Astrocyte (in vitro differentiated cells and primary cell): ENCODE data around the gene KIR2DL3. TPM values are rescaled to one million over a fixed set of nuclear protein-coding genes. Genes with fewer than 3 reads are reported as not detected.
"Not testable (repeated sequence)": the region's sequence is repeated elsewhere in the genome, so short reads cannot be mapped to it uniquely, and the experiment has no call there.

Source experiments
- DNase-seq: peaks from one replicate; pipeline ENCODE4 v3.0.0-alpha.2; 2010; ENCODE audit warnings: low read depth
- FAIRE-seq: peaks from 2 replicates; lab custom pipeline; 2011; peaks lifted over from hg19 to GRCh38; lab: Jason Lieb, UNC
- H2AFZ ChIP-seq: 2 replicates; pipeline ENCODE4 v1.6.0; 2012; ENCODE audit warnings: low read depth, low read length, inconsistent platforms
- H3K27ac ChIP-seq: 2 replicates; pipeline ENCODE4 v1.5.1; 2011; ENCODE audit warnings: low read depth, low read length, inconsistent platforms
- H3K27me3 ChIP-seq: 2 replicates; pipeline ENCODE4 v1.6.0; 2011; ENCODE audit warnings: low read length, inconsistent platforms; ENCODE audit not compliant: insufficient read depth
- H3K36me3 ChIP-seq: 2 replicates; pipeline ENCODE4 v1.5.1; 2011; ENCODE audit warnings: low read length, inconsistent platforms; ENCODE audit not compliant: insufficient read depth
- H3K4me1 ChIP-seq: 2 replicates; pipeline ENCODE4 v1.5.1; 2011; ENCODE audit warnings: low read length, inconsistent platforms; ENCODE audit not compliant: insufficient read depth
- H3K4me2 ChIP-seq: 2 replicates; pipeline ENCODE4 v1.6.0; 2012; ENCODE audit warnings: low read length, inconsistent platforms
- H3K4me3 ChIP-seq: 2 replicates; pipeline ENCODE4 v1.5.1; 2011; ENCODE audit warnings: low read depth, mild to moderate bottlenecking, low read length, inconsistent platforms; ENCODE audit not compliant: insufficient read depth
- H3K79me2 ChIP-seq: 2 replicates; pipeline ENCODE4 v1.6.0; 2012; ENCODE audit warnings: mild to moderate bottlenecking, low read length, inconsistent platforms; ENCODE audit not compliant: insufficient read depth
- H3K9ac ChIP-seq: 2 replicates; pipeline ENCODE4 v1.6.0; 2012; ENCODE audit warnings: mild to moderate bottlenecking, low read length, inconsistent platforms
- H3K9me3 ChIP-seq: 2 replicates; pipeline ENCODE4 v1.5.1; 2012; ENCODE audit warnings: low read depth, mild to moderate bottlenecking, low read length, inconsistent platforms; ENCODE audit not compliant: insufficient read depth
- H4K20me1 ChIP-seq: 2 replicates; pipeline ENCODE4 v1.6.0; 2012; ENCODE audit warnings: low read length, inconsistent platforms; ENCODE audit not compliant: insufficient read depth
- H3K27ac Mint-ChIP-seq: one replicate; pipeline ENCODE4 v1.8.0; 2021; ENCODE audit warnings: mild to moderate bottlenecking, mixed read lengths; ENCODE audit not compliant: unreplicated experiment
- H3K27me3 Mint-ChIP-seq: one replicate; pipeline ENCODE4 v1.8.0; 2021; ENCODE audit warnings: low read depth, mixed read lengths; ENCODE audit not compliant: unreplicated experiment
- H3K36me3 Mint-ChIP-seq: one replicate; pipeline ENCODE4 v1.8.0; 2021; ENCODE audit warnings: low read depth, mixed read lengths; ENCODE audit not compliant: unreplicated experiment
- H3K4me1 Mint-ChIP-seq: one replicate; pipeline ENCODE4 v1.8.0; 2021; ENCODE audit warnings: low read depth, mixed read lengths; ENCODE audit not compliant: unreplicated experiment
- H3K4me3 Mint-ChIP-seq: one replicate; pipeline ENCODE4 v1.8.0; 2021; ENCODE audit warnings: mild to moderate bottlenecking, moderate library complexity, mixed read lengths; ENCODE audit not compliant: unreplicated experiment
- H3K9me3 Mint-ChIP-seq: one replicate; pipeline ENCODE4 v1.8.0; 2021; ENCODE audit warnings: mild to moderate bottlenecking, mixed read lengths; ENCODE audit not compliant: unreplicated experiment
- CTCF ChIP-seq: IDR thresholded peaks from 2 replicates; pipeline ENCODE4 v1.5.1; 2011; ENCODE audit warnings: low read depth, mild to moderate bottlenecking, inconsistent platforms, low read length, moderate library complexity; ENCODE audit not compliant: insufficient read depth
- EZH2 ChIP-seq: IDR thresholded peaks from 2 replicates; pipeline ENCODE4 v1.6.1; 2012; ENCODE audit warnings: mild to moderate bottlenecking, low read length, inconsistent platforms; ENCODE audit not compliant: insufficient read depth
- total RNA-seq: library from RNA; stranded (reverse); gene quantifications from 2 replicates; pipeline ENCODE4 v1.2.1, GENCODE V29; 2021

Gene KIR2DL3
- total RNA-seq, 1 donor from 2014 or later, result not detected

GRCh38 chr19:54694648-54695047 is 43.7 kb upstream of the KIR2DL3 start:
- TF ChIP-seq CTCF, result no peak
- no peak for TF ChIP-seq EZH2
- FAIRE-seq, result no peak
- Histone ChIP-seq H3K4me2 (no peak overlapping the region), H3K79me2 (no peaks in the 10 kb centered on the region), H3K4me3 (no peak overlapping the region), H3K4me1 (no peaks in the 10 kb centered on the region), H3K9me3 (peaks cover 7% of the 10 kb centered on the region), H2AFZ (no peak overlapping the region), H4K20me1 (no peaks in the 10 kb centered on the region), H3K27ac (no peak overlapping the region), H3K36me3 (no peaks in the 10 kb centered on the region), H3K9ac (no peak overlapping the region), H3K27me3 (no peaks in the 10 kb centered on the region)
- no peaks in the 10 kb centered on the region for H3K27me3 Mint-ChIP-seq
- H3K36me3 Mint-ChIP-seq, result no peaks in the 10 kb centered on the region
- no peaks in the 10 kb centered on the region for H3K4me1 Mint-ChIP-seq
- peaks cover 12% of the 10 kb centered on the region for H3K9me3 Mint-ChIP-seq
- DNase-seq, result no peak
- H3K27ac Mint-ChIP-seq, result no peak overlapping the region
- no peak overlapping the region for H3K4me3 Mint-ChIP-seq

GRCh38 chr19:54696117-54696548 is 42.2 kb upstream of the KIR2DL3 start:
- TF ChIP-seq CTCF, result no peak
- TF ChIP-seq EZH2, result no peak
- no peak for FAIRE-seq
- H3K27ac Mint-ChIP-seq, result no peak overlapping the region

GRCh38 chr19:54696766-54697165 is 41.5 kb upstream of the KIR2DL3 start:
- no peaks in the 10 kb centered on the region for H3K27me3 ChIP-seq
- Mint-ChIP-seq H3K27me3 (no peaks in the 10 kb centered on the region), H3K36me3 (no peaks in the 10 kb centered on the region), H3K4me3 (no peak overlapping the region), H3K27ac (no peak overlapping the region), H3K9me3 (peaks cover 16% of the 10 kb centered on the region), H3K4me1 (no peaks in the 10 kb centered on the region)
- no peaks in the 10 kb centered on the region for H3K36me3 ChIP-seq
- no peaks in the 10 kb centered on the region for H3K79me2 ChIP-seq
- no peaks in the 10 kb centered on the region for H4K20me1 ChIP-seq
- DNase-seq (no peak), FAIRE-seq (no peak)
- no peak overlapping the region for H3K4me2 ChIP-seq
- TF ChIP-seq EZH2 (no peak), CTCF (no peak)
- no peak overlapping the region for H2AFZ ChIP-seq
- no peak overlapping the region for H3K9ac ChIP-seq
- no peak overlapping the region for H3K4me3 ChIP-seq
- H3K27ac ChIP-seq, result no peak overlapping the region
- no peaks in the 10 kb centered on the region for H3K4me1 ChIP-seq
- H3K9me3 ChIP-seq, result peaks cover 16% of the 10 kb centered on the region

More at GRCh38 chr19:54696117-54696548, 42.2 kb upstream of the KIR2DL3 start:
- Histone ChIP-seq H3K4me1 (no peaks in the 10 kb centered on the region), H3K4me3 (no peak overlapping the region), H3K9me3 (peaks cover 13% of the 10 kb centered on the region), H3K27me3 (no peaks in the 10 kb centered on the region), H3K36me3 (no peaks in the 10 kb centered on the region), H3K4me2 (no peak overlapping the region), H3K9ac (no peak overlapping the region), H4K20me1 (no peaks in the 10 kb centered on the region), H3K79me2 (no peaks in the 10 kb centered on the region), H3K27ac (no peak overlapping the region), H2AFZ (no peak overlapping the region)
- Mint-ChIP-seq H3K27me3 (no peaks in the 10 kb centered on the region), H3K4me3 (no peak overlapping the region), H3K36me3 (no peaks in the 10 kb centered on the region), H3K4me1 (no peaks in the 10 kb centered on the region), H3K9me3 (peaks cover 13% of the 10 kb centered on the region)
- DNase-seq, result no peak

- not testable (repeated sequence) for H3K27me3 Mint-ChIP-seq, H3K36me3 Mint-ChIP-seq, H3K79me2 ChIP-seq, DNase-seq, H3K27me3 ChIP-seq, H4K20me1 ChIP-seq, H3K4me3 Mint-ChIP-seq, H3K27ac Mint-ChIP-seq, FAIRE-seq, H2AFZ ChIP-seq, H3K27ac ChIP-seq, H3K4me3 ChIP-seq, H3K36me3 ChIP-seq, H3K9ac ChIP-seq, H3K4me1 Mint-ChIP-seq, H3K4me1 ChIP-seq, H3K4me2 ChIP-seq
- H3K9me3 ChIP-seq, result peaks cover 13% of the 10 kb centered on the region
- H3K9me3 Mint-ChIP-seq, result peaks cover 17% of the 10 kb centered on the region
These were observed 40.6 kb upstream of the KIR2DL3 start for GRCh38 chr19:54697716-54698115.
